NB4 (cell line): ENCODE results near the gene MAGEA10.

Experiments
- MYC ChIP-seq: IDR thresholded peaks from 2 replicates; pipeline ENCODE4 v1.6.1; 2011; ENCODE audit warnings: low read depth, low read length
- POLR2A ChIP-seq: IDR thresholded peaks from 2 replicates; pipeline ENCODE4 v1.6.1; 2011; ENCODE audit warnings: mild to moderate bottlenecking; ENCODE audit not compliant: insufficient read length; ENCODE audit errors: extremely low read depth
- TF ChIP-seq, protein P1 (sequence below): IDR thresholded peaks from one replicate; pipeline ENCODE4 v1.5.1; 2012; ENCODE audit warnings: low read depth, low read length

DNA sequence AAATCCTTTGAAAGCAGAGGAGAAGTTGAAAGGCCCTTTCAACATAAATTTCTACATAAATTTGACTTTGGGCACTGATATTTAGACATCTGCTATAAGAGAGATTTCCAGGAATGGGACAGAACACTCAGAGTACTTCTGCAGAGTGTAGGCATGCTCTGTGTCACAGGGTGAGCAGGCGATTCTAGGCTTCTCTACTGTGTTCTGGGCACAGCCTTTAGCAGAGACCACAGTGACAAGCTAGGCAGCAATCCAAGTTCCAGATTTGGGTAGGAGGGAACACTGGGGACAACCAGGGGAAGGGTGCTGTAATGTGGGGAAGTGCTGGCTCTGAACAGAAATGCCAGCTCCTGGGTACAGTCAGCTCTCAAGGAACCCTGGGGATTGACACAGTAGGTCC lies 6.9 kb downstream of the MAGEA10 start:
- TF ChIP-seq POLR2A: no peak
- TF ChIP-seq, protein P1, sequence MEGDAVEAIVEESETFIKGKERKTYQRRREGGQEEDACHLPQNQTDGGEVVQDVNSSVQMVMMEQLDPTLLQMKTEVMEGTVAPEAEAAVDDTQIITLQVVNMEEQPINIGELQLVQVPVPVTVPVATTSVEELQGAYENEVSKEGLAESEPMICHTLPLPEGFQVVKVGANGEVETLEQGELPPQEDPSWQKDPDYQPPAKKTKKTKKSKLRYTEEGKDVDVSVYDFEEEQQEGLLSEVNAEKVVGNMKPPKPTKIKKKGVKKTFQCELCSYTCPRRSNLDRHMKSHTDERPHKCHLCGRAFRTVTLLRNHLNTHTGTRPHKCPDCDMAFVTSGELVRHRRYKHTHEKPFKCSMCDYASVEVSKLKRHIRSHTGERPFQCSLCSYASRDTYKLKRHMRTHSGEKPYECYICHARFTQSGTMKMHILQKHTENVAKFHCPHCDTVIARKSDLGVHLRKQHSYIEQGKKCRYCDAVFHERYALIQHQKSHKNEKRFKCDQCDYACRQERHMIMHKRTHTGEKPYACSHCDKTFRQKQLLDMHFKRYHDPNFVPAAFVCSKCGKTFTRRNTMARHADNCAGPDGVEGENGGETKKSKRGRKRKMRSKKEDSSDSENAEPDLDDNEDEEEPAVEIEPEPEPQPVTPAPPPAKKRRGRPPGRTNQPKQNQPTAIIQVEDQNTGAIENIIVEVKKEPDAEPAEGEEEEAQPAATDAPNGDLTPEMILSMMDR: no peak
- no peak for TF ChIP-seq MYC
